LNCaP clone FGC (cell line): ENCODE results near the gene C12orf76.
"Not testable (repeated sequence)": the region's sequence is repeated elsewhere in the genome, so short reads cannot be mapped to it uniquely, and the experiment has no call there.

Experiments used
- DNase-seq: peaks from one replicate; pipeline ENCODE4 v3.0.0-alpha.2; 2011; ENCODE audit warnings: low read depth
- H3K4me3 ChIP-seq: 2 replicates; pipeline ENCODE4 v1.5.1; 2011; ENCODE audit warnings: mild to moderate bottlenecking, low read depth, low read length, control low read depth
- TF ChIP-seq, protein P1 (sequence below): IDR thresholded peaks from 2 replicates; pipeline ENCODE4 v1.5.1; 2012; ENCODE audit warnings: mild to moderate bottlenecking; ENCODE audit not compliant: control insufficient read depth, insufficient read depth; ENCODE audit errors: extremely low read depth

C12orf76 gene

GRCh38 chr12:110020956-110021355 lies 27.4 kb downstream of the C12orf76 start:
- TF ChIP-seq, protein P1, sequence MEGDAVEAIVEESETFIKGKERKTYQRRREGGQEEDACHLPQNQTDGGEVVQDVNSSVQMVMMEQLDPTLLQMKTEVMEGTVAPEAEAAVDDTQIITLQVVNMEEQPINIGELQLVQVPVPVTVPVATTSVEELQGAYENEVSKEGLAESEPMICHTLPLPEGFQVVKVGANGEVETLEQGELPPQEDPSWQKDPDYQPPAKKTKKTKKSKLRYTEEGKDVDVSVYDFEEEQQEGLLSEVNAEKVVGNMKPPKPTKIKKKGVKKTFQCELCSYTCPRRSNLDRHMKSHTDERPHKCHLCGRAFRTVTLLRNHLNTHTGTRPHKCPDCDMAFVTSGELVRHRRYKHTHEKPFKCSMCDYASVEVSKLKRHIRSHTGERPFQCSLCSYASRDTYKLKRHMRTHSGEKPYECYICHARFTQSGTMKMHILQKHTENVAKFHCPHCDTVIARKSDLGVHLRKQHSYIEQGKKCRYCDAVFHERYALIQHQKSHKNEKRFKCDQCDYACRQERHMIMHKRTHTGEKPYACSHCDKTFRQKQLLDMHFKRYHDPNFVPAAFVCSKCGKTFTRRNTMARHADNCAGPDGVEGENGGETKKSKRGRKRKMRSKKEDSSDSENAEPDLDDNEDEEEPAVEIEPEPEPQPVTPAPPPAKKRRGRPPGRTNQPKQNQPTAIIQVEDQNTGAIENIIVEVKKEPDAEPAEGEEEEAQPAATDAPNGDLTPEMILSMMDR = no peak
- H3K4me3 ChIP-seq = no peak overlapping the region
- DNase-seq = no peak

- TF ChIP-seq, protein P1 = no peak
- H3K4me3 ChIP-seq = no peak overlapping the region
- DNase-seq = no peak
Measured at GRCh38 chr12:110015132-110015531, 33.2 kb downstream of the C12orf76 start.

DNA sequence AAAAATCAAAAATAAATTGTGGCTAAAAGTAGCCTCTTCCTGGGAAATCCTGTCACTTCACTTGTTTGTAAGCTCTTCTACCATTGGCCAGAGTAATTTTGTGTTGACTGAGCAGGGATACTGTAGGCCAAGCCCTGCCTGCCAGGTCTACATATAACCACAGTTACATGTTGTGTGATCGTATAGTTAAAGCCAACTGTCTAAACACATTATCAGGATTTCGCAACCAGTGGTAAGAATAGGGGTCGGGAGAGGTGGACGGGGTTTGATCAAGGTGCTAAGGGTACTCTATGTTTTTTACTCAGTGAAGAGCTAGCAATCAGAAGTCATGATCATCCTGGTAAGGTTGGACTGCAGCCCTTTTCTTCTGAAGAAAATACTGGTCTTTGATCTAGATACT lies 35.7 kb downstream of the C12orf76 start:
- H3K4me3 ChIP-seq = no peak overlapping the region
- TF ChIP-seq, protein P1 = no peak
- DNase-seq = no peak

- H3K4me3 ChIP-seq = no peak overlapping the region
- TF ChIP-seq, protein P1 = no peak
Measured at GRCh38 chr12:110012137-110012536, 36.2 kb downstream of the C12orf76 start.

DNA sequence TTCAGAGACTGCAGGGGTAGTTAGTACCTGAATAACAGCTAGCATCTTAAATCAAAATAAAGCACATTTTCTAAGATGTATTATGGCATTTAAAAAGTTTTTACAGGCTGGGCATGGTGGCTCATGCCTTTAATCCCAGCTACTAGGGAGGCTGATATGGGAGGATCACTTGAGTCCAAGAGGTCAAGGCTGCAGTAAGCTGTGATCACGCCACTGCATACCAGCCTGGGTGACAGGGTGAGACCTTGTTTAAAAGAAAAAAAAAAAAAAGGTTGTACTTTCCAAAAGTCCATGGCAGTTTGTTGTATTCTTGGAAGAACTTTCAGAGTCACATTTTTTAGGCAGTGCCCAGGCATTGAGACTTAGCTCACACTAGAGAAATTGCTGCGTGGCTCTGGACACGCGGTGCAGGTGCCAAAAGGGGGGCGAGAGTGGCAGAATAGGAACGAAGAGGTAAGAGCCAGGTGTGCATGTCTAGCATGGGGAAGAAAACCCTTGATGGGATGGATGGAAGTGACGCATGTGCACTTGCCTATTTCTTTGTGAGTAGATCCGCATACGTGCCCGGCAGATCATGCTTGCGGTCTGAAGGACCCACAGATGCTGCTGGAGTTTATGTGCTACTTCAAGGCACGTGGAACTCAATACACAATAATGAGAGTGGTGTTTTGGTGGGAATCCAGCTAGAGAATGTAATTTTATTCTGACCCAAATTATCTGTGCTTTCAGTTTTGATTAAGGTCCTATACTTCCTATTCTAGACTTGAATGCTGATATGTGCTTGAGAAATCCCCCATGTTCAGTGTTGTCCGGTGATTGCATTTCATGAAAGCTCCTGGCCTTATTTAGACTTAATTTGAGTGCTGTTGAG lies 37.2 kb downstream of the C12orf76 start:
- TF ChIP-seq, protein P1 = no peak
- no peak for DNase-seq
- H3K4me3 ChIP-seq = no peak overlapping the region

More at GRCh38 chr12:110012137-110012536, 36.2 kb downstream of the C12orf76 start:
- DNase-seq = no peak

DNA sequence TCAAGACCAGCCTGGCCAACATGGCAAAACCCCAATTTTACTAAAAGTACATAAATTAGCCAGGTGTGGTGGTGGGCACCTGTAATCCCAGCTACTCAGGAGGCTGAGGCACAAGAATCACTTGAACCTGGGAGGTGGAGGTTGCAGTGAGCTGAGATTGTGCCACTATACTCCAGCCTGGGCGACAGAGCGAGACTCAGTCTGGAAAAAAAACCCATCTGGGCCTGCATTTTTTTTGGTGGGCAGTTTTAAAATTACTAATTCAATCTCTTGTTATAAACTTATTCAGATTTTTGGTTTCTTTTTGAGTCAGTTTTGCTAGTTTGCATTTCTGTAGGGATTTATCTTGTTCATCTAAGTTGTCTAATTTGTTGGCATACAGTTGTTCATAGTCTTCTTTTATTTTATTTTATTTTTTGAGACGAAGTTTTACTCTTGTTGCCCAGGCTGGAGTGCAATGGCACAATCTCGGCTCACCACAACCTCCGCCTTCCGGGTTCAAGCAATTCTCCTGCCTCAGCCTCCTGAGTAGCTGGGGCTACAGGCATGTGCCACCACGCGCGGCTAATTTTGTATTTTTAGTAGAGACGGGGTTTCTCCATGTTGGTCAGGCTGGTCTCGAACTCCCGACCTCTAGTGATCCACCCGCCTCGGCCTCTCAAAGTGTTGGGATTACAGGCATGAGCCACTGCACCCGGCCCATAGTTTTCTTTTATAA lies 39.5 kb downstream of the C12orf76 start:
- not testable (repeated sequence) for H3K4me3 ChIP-seq

DNA sequence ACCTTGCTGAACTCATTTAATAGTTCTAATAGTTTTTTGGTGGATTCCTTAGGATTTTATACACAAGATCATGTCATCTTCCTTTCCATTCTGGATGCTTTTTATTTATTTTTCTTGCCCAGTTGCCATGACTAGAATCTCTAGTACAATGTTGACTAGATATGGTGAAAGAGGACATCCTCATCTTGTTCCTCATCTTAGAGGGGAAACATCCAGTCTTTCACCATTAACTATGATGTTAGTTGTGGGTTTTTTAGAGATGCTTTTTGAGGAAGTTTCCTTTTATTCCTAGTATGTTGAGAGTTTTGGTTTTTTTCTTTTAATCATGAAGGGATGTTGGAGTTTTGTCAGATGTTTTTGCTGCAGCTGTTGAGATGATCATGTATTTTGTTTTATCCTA lies 40.4 kb downstream of the C12orf76 start:
- TF ChIP-seq, protein P1 = no peak
- no peak overlapping the region for H3K4me3 ChIP-seq
- DNase-seq = no peak

More for the DNA sequence above, 39.5 kb downstream of the C12orf76 start:
- not testable (repeated sequence) for DNase-seq
